ENCODE data around the gene NCAPG2.

The NCAPG2 gene, protein sequence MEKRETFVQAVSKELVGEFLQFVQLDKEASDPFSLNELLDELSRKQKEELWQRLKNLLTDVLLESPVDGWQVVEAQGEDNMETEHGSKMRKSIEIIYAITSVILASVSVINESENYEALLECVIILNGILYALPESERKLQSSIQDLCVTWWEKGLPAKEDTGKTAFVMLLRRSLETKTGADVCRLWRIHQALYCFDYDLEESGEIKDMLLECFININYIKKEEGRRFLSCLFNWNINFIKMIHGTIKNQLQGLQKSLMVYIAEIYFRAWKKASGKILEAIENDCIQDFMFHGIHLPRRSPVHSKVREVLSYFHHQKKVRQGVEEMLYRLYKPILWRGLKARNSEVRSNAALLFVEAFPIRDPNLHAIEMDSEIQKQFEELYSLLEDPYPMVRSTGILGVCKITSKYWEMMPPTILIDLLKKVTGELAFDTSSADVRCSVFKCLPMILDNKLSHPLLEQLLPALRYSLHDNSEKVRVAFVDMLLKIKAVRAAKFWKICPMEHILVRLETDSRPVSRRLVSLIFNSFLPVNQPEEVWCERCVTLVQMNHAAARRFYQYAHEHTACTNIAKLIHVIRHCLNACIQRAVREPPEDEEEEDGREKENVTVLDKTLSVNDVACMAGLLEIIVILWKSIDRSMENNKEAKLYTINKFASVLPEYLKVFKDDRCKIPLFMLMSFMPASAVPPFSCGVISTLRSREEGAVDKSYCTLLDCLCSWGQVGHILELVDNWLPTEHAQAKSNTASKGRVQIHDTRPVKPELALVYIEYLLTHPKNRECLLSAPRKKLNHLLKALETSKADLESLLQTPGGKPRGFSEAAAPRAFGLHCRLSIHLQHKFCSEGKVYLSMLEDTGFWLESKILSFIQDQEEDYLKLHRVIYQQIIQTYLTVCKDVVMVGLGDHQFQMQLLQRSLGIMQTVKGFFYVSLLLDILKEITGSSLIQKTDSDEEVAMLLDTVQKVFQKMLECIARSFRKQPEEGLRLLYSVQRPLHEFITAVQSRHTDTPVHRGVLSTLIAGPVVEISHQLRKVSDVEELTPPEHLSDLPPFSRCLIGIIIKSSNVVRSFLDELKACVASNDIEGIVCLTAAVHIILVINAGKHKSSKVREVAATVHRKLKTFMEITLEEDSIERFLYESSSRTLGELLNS

DNA sequence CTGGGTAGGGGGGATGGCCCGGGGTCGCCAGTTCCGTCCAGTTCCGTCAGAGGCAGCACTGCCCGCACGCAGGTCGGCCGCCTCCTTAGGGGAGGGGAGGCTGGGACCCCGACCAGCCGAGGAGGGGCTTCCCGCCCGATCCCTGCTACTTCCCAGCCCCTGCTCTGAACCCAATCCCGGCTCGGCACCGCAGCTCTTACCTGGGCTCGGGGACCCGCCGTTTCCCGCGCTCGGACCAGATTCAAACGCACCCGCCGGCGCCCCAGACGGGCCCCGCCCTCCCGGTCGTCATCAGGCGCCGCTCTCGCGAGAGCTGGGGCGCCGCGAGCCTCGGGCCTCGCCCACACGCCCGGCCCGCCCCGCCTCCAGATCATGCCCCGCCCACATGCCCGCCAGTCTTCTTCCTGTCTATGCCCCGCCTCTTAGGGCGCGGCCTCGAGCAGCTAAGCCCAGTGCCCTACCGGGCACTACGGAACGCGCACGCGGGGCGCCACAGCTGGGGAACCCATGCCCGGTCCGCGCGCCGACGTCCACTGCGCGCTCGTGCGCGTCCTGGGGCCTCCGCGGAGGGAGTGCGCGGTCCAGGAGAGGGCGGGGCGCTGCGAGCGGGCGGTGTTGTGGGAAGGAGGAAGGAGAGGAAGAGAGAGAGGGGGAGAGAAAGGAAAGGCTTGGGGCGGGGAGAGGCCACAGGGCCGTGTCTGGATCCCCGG lies at the start of gene NCAPG2:
Gene NCAPG2 (minus strand): TSS at position 281 of the 710 bp plus-strand sequence. CDS start 2,905 bp downstream, outside the sequence.
- peak; percentile 97 to 98 for DNase-seq (ENCODE audit: low read depth in 1 of 2, low spot score in 1 of 2)

DNA sequence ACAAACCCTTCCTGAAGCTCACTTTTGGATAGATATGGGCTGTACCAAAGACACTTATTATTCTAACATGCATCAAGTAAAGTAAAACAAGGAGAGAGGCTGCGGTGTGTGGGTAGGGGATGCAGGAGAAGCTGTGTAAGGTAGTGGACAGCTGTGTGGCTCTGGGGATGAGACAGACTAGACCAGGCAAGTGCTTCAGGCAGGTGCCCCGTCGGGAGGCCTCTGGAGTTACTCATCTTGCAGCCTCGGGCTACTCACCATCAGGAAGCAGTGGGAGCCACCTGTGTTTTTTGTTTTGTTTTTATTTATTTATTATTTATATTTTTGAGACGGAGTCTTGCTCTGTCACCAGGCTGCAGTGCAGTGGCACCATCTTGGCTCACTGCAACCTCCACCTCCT lies 49.3 kb upstream of the NCAPG2 start:
- DNase-seq (ENCODE audit: low read depth in 1 of 2, low spot score in 1 of 2): no peak

DNA sequence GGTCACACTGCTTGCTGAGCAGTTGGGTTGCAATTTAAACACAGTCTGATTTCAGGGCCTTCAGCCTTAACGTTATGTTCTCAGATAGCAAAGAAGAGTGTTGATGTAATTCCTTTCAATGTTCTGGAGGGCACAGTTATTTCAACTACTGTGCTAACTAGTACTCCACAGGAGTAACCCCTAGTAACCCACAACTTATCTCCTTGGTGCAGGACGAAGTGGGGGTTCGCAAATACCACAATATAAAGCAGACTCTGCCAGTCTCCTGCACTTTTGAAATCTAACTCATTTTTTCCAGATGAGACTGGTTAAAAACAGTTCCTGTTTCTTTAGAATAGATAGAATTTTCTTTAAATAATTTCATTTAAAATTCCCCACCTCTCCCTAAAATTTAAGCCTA lies 47.1 kb upstream of the NCAPG2 start:
- DNase-seq (ENCODE audit: low read depth in 1 of 2, low spot score in 1 of 2): no peak

DNA sequence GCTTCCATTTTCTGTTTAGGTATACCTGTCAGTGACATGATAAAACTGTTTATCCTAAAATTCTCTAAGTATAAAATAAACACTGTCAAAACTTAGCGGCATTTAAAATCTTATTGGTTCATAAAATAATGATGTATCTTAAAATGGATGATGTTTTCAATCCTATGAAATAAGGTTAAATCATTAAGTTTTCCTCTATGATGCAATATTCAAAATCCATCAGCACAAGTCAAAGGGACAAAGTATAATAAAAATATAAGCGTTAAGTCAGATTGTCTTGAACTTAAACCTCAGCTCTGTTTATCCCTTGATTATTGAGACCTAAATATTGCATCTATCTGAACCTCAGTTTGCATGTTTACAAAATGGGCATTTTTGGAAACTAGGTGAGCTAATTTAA lies 46.6 kb upstream of the NCAPG2 start:
- DNase-seq (ENCODE audit: low read depth in 1 of 2, low spot score in 1 of 2): no peak

DNA sequence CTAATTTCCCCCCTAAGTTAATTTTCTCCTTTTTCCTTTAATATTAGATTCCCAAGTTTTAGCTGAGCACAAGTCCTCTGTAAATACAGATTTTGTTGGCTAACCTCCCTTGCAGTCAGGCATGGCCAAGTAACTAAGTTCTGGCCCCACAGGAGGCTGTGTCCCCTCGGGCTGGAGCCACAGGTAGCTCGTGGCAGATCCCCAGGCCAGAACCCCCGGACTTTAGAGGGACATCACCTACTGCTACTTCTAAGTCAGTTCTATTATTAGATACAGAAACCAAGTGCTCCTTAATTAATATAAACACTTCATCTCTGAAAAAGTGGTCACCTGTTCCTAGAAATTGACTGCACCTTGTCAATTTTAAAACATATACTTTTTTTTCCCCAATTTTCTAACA lies 46.1 kb upstream of the NCAPG2 start:
- DNase-seq (ENCODE audit: low read depth in 1 of 2, low spot score in 1 of 2): no peak

DNA sequence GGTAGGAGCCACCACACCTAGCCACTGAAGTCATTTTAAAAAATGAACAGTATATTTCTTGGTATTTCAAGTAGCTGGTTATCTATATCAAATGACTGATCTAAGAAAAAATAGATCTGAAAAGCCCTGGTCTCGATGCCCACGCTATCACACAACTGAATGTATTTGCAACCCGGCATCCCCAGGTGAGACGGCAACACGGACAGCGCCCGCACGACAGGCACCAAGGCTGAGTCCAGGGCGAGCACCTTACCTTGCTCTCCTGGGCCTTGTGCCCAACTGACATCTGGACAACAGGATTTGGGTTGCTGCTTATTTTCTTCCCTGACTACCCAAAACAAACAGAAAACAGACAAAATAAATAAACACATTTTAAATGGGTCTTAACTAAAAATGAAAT lies 44.8 kb upstream of the NCAPG2 start:
- DNase-seq (ENCODE audit: low read depth in 1 of 2, low spot score in 1 of 2): no peak

DNA sequence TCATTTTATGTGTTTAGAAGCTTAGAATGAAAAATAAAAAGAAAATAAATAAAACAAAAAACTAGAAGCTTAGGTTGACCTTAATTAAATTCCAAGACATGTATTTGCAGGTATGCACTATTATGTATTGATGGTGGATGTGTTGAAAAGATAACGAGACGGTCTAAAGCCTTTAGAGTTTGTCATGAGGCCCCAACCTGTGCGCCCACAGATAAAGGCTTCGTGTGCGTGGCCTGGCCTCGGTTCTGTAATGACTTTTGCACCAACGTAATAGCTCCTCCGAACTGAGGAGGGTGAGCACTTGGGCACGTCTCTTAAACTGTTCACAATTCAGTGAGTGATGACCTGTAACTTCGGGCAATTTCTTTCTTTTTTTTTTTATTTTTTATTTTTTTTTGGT lies 43.7 kb upstream of the NCAPG2 start:
- DNase-seq (ENCODE audit: low read depth in 1 of 2, low spot score in 1 of 2): no peak

DNA sequence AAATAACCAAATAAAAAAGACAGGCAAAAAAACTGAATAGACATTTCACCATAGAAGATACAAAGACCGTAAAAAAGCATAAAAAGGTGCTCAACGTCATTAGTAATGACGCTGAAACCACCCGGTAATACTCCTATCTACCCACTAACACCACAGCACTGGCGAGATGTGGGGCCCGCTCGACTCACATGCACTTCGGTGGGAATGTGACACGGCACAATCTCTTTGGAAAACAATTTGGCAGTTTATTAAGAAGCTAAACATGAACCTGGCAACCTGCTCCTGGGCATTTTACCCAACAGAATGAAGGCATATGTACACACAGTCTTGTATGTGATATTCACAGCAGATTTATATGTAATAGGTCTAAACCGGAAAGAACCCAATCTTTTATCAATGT lies 42.8 kb upstream of the NCAPG2 start:
- no peak for DNase-seq (ENCODE audit: low read depth in 1 of 2, low spot score in 1 of 2)

DNA sequence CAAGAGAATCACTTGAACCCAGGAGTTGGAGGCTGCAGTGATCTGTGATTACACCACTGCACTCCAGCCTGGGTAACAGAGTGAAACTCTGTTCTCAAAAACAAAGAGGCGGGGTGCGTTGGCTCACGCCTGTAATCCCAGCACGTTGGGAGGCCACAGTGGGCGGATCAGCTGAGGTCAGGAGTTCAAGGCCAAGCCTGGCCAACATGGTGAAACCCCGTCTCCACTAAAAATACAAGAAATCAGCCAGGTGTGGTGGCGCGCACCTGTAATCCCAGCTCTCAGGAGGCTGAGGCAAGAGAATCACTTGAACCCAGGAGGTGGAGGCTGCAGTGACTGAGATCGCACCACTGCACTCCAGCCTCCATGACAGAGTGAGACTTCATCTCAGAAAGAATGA lies 42.4 kb upstream of the NCAPG2 start:
- no peak for DNase-seq (ENCODE audit: low read depth in 1 of 2, low spot score in 1 of 2)

DNA sequence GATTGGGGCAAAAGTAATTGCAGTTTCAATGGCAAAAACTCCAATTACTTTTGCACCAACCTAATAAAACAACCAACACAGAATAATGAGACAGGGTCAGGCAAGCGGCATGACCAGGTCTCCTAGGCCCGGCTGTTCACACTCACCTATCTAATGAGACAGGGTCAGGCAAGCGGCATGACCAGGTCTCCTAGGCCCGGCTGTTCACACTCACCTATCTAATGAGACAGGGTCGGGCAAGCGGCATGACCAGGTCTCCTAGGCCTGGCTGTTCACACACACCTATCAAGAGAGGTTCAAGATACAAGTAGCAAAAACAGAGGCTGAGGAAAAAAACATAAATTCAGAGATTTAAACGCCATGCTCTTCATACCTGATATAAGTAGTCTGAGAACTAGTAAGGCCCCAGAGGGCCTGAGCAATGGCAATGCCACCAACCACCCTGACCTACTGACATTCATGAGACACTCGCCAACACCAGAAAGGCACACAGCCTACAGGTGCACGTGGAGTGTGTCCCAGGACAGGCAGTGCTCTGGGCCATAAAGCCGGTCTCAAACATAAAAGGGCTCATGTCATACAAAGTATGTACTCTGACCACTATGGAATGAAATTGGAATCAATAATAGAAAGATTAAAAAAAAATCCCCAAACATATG lies 40.6 kb upstream of the NCAPG2 start:
- DNase-seq (ENCODE audit: low read depth in 1 of 2, low spot score in 1 of 2): no peak

DNA sequence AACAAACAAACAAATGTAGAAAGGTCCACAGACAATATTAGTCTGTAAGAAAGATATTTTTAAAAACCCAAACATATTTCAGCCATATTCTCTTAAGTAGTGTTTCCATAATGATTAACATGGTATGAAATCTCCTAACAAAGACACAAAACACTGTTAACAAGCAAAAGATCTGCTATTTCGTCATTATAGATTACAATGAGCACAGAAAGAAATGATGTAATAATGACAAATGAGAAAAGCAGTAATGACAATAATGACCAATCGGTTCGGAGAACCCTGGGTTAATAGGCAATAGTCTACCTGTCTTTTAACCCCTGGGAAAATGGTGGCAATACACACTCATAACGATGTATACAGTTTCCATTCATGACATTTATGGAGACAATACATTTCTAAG lies 39.5 kb upstream of the NCAPG2 start:
- DNase-seq (ENCODE audit: low read depth in 1 of 2, low spot score in 1 of 2): no peak

DNA sequence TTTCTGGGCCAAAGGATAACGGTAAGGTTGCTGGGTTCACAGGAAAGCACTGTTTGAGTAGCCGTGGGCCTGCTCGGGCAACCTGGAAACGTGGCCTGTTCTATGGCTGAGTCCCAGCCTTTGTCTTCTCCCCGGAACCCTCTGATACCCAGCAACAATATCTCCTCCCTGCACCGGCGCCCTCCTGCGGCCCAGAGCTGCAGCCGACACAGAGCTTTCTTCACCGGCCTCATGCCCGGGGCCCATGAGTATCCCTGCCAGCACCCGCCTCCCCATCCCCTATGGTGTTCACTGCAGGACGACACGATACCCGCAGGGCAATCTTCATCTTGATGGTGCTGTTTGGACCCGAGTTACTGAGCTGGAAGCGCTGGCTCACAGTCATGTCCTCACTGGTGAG lies 38.6 kb upstream of the NCAPG2 start:
- DNase-seq (ENCODE audit: low read depth in 1 of 2, low spot score in 1 of 2): no peak

DNA sequence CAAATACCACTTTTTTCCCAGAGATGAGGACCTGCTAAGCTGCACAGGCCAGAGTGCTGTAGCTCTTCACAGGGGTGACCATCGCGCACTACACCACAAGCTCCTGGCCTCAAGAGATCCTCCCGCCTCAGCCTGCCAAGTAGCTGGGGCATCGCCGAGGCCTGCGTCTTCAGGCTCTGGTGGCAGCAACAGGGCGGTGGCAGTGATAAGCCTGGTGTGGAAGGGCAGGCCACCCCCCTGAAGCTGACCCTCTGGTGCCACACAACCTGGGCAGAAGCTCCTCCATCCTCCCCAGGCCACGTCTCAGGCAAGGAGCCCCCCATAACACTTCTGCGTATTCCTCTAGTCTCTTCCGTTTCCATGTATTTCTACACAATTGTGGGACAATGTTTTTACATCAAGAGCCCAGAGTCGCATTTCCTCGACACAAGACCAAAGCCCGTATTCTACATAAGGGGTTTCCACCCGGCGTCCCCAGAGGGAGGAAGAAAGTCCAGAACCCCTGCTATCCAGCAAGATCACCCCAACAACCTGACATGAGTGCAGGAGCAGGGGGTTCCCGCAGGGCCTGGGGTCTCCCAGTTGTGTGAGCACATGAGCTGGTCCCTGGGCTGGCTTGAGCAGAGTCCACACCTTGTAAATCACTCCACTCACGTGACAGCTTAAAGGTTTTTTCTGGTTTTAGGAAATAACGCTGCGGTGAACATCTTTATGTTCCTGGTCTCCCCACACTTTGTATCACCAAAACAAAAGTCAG lies 37.6 kb upstream of the NCAPG2 start:
- no peak for DNase-seq (ENCODE audit: low read depth in 1 of 2, low spot score in 1 of 2)

DNA sequence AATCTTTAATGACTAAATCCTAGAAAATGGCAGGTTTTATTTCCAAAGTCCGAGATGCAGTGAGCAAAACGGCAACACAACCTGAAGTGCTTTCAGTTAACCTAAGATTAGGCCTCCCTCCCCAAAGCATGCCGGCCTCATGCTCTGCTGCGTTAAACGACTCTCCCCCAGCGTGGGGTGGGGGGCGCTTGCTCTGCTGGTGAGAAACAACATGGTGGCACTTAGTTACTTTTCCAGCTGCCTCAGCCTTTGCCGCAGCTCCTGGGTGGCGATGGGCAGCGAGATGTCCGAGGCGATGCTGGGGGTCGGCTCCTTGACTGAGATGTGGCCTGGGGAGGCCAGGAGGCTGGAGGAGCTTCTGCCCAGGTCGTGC lies 36.7 kb upstream of the NCAPG2 start:
- no peak for DNase-seq (ENCODE audit: low read depth in 1 of 2, low spot score in 1 of 2)

DNA sequence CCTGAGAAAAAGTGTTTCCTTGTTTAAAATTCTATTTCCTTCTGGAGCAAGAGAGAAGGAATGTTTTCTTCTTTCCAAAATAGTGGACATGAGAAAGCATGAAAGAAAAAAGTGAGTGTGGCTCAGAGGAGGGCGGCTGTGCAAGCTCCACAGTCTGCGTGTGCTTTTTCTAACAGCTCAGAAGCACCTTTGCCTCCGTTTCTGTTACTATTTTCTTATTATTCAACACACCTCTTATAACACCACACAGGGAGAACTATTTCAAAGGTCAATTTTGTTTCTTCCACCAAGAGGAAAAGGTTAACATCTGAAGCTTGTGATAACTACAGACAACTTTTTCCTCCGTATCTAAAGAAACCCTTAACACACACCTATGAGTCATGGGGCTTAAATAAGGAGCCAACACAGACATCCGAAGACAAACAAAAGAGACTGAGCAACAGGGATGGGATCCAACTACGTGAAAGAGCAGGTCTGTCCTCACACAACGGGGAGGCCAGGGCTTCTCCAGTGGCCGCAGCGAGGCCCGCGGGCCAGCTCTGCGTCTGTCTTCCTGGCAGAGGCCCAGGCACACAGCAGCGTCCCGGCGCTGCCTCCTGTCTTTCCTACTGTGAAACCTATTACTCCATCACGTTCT lies 36.2 kb upstream of the NCAPG2 start:
- DNase-seq (ENCODE audit: low read depth in 1 of 2, low spot score in 1 of 2): no peak

DNA sequence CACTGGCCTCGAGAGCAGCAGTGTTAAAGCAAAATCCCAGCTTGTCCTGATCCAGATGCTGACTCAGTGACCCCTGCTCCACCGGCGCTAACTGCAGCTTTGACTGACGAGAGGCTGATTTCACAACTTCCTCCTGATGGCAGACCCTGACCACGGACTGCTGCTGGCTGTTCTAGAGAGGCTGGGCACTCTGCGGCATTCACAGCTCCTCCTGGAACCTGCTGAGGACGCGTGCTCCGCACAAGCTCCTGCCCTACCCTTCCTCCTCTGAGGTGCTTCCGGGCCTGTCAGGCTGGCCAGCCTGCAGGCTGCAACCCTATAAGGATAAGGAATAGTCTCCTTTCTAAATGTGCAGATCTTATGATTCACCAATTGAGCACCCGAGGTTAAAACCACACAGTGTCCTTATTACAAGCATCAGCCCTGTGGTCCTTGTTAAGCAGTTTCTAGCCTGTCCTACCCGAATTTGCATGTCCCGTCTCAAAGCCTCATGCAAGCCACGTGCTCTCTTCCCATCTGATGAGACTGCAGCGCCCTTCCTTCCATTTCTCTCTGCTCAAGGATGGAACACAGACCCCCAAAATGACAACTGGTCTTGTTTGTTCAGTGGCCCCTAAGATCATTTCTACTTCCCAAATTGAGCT lies 35.5 kb upstream of the NCAPG2 start:
- DNase-seq (ENCODE audit: low read depth in 1 of 2, low spot score in 1 of 2): no peak

DNA sequence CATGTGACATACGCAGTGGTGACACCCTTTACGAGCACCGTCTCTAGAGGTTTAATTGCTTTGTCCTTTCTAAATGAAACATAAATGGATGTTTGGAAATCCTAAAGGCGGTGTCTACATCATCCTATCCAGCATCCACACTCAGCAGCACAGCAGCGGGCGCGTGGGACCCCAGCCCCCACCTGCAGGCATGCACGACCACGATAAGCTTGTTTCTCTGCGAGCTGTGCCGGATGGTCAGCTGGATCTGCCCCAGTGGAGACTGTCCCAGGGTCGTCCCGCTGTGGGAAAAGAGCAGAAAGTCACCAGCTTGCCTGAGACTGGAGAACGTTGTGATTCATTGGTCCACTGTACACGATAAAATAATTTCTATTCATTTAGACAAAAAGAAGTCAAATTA lies 34.2 kb upstream of the NCAPG2 start:
- DNase-seq (ENCODE audit: low read depth in 1 of 2, low spot score in 1 of 2): no peak

DNA sequence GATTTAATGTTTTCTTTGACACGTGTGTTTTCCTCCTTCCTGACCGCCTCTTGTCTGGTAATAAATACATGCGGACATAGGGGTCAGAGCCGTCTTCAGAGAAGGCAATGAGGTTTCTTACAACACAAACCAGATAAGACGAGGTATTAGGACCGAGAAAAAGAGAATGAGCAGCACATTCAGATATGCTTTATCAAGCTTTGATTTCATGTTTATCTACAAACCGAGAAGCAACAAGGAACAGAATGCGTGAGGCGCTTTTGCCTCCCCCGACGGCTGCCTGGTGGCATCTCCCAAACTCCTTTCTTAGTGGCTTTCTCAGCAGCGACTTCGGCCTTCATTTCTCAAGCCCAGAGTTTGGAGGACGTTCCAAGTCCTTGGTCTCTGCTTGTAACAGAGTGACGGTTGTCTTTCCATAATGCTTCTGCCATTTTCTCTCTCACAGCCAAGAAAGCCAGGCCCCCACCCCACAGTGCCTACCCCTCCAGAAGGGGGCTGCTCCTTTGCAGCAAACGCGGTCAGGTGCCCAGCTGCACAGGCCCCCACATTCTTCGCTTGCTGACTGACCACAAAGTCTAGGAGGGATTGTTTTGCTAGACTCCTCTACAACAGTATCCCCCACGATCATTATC lies 32.6 kb upstream of the NCAPG2 start:
- DNase-seq (ENCODE audit: low read depth in 1 of 2, low spot score in 1 of 2): no peak

DNA sequence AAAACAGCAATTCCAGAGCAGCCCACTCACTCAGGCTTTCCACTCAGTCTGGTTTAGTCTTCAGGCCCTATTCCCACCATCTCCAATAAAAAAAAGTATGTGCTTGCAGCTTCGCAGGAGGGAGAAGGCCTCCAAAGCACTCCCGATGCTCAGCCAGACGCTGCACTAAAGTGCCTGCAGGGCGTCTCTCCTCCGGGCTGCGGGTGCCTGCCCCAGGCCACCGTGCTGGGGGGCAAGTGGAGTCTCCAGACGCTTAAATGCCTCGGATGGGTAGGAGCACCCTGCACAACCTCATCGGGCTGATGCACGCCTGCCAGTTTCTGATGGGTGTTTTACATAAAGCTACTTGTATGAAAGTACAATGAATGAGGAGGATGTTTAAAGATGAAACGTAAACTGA lies 31.3 kb upstream of the NCAPG2 start:
- DNase-seq (ENCODE audit: low read depth in 1 of 2, low spot score in 1 of 2): no peak
